T-helper 9 cell (primary cell): ENCODE results near the gene TRPV5.

Source experiments
- DNase-seq: peaks from one replicate; pipeline ENCODE4 v3.0.0-alpha.2; 2020

TRPV5 gene

DNA sequence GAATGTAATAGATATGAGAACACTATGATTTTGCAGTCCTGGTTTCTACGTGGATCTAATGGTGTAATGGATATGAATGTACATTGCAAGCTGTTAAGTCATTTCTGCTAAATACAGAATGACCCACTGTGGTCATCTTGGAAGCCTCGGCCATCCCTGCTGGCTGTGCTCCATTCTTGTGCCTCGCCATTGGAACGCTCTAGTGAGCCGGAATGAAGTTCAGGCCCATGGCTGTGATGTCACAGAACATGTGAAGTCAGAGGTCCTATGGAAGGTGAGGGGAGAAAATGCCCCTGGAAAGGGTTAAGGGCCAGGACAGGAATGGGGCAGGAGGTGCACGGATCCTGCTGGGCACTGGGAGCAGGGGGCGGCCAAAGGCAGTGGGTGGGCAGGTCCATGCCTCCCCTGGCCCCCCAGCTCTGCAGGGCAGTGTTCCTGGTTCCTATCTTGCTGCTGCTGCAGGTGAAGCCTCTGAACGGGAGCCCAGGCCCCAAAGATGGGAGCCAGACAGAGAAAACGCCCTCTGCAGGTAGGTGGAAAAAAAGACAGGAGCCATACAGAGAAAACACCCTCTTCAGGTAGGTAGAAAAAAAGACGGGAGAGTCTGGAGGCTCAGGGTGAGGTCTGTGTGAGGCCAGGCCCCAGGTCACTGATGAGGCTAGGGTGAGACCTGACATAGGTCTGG lies 5.8 kb upstream of the TRPV5 start, which contains the start of gene LLCFC1:
LLCFC1 (plus strand) TSS at position 259 of the 685 bp plus-strand sequence; CDS start at position 397, 138 bp downstream.
- DNase-seq, result no peak

GRCh38 chr7:142938611-142939010 lies 5.1 kb upstream of the TRPV5 start:
- no peak for DNase-seq

GRCh38 chr7:142935941-142936565 lies 2.5 kb upstream of the TRPV5 start:
- DNase-seq, result no peak

DNA sequence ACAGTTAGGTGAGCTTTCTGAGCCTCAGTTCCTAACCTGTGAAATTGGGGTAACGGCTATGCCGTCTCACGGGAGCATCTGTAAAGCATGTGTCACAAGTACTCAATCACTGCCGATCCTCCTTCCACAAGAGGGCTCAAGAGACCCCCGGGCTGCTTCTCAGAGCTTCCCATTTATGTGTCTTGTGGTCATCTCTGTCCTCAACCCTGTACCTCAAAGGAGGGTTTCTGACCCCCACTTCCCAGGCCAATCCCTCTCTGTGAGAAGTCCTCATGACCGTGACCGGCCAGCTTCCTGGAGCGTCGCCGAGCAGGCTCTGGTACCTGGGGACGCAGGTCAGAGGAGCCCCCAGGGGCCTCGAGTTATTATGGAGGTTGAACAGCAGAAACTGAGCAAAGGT lies 510 bp upstream of the TRPV5 start:
- no peak for DNase-seq

DNA sequence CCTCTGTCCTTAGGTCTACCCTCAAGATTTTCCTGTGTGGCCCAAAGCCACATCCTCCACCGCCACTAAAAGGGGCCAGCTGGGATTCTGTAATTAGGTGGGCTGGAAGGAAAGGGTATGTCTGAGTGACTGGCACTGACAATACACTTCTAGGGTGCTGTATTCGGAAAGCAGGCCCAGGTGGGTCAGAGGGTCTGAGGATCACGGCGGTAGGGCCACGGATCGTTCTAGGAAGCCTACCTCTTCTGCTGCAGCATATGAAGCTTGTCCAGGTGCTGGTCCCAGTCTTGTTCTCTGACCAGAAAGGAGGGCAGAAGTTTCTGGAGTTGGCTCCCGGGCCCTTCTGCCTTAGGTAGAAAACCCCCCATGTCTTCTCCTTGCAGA lies 462 bp downstream of the TRPV5 start:
- no peak for DNase-seq

DNA sequence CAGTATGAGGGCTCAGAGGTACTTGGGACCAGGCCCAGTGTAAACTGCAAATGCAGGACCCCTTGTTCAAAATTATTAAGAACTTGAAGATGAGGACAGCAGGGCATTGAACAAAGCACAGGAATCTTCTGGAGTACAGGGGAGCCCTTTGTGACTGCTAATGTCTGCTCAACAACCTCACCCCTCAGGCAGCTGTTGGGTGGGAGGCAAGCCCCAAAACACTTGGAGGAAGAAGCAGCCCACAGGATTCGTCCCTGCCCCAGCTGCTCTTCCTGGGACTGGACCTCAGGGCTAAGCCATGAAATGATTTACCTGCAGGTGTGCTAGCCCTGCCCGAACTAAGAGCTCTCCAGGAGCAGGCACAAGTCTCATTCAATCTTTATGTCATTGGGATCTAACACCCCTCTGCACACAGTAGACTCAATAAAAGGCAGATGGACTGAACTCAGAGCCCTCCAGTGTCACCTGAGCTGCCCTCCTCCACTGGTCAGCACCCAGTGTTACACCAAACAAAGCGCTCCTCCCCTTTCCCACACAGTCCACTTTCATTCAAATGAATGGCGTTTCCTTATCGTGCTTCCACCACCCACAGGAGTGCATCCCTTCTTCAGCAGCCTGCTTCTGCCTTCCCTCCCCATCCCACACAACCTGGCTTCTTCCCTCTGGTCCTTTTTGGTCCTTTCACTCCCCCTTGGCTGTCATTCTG lies 1.0 kb downstream of the TRPV5 start:
- no peak for DNase-seq

DNA sequence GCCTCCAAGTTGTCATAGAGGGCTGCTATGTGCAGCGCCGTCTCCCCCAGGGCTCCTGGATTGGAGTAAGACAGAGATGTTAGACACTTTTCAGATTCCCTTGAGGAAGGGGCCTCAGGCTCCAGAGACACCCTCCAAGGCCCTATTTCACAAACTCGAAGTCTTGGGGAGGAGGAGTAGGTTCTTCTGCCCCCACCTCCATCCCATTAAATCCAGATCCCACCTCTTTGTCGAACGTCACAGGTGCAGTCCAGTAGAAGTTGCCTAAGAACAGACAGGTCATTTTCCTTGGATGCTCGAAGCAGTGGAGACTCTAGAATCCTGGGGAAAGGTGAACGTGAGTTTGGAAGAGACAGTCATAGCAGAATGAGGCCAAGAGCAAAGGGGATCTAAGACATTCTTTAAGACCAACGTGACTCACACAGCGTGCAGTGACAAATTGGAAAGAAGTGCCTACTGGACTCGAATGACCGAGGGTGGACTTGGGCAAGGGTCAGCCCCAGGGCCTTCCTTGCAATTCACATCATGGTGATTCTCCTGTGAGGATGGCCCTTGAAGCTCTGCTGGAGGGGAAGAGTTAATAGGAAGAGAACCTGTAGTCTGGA lies 3.3 kb downstream of the TRPV5 start:
- DNase-seq, result no peak

GRCh38 chr7:142927949-142928348 lies 5.6 kb downstream of the TRPV5 start:
- DNase-seq, result no peak

DNA sequence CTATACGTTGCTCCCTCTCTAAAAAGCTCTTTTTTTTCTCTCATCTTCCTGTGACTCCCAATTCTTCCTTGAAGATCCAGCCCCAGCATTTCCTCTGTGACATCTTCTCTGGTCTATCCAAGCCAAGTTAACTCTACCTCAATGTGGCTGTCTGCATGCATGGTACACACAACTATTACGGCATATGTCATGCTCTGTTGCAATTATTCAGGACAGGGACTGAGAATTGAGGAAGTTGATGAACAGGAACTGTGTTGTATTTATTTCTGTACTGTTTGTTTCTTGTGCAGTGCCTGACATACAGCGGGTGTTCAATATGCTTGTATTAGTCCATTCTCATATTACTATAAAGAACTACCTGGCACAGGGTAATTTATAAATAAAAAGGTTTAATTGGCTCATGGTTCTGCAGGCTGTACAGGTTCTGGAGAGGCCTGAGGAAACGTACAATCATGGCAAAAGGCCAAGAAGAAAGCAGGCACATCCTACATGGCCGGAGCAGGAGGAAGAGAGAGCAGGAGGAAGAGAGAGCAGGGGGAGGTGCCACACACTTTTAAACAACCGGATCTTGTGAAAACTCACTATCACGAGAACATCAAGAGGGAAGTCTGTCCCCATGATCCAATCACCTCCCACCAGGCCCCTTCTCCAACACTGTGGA lies 6.3 kb downstream of the TRPV5 start:
- DNase-seq, result no peak

GRCh38 chr7:142925413-142925812 lies 8.1 kb downstream of the TRPV5 start:
- no peak for DNase-seq

DNA sequence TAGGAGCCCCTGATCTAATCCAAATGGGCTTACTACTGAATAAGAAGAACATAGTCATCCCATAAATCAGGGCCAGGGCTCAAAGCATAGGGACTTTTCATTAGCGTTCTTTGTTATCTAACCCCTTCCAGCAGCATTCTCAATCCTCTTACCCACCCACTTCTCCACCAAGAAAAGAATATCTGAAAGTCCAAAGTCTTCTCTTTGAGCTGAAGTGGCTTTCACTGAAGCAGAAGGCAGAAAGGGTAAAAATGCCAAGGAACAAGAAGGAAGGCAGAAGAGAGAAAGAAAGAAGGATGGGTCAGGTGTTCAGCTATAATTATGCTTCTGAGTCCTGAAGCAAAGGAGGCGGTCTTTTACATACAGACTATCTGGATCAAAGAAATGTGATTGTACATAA lies 10.2 kb downstream of the TRPV5 start:
- no peak for DNase-seq

GRCh38 chr7:142919656-142920055 lies 13.9 kb downstream of the TRPV5 start:
- DNase-seq, result no peak

- DNase-seq, result no peak
Measured at GRCh38 chr7:142918901-142919300, 14.6 kb downstream of the TRPV5 start.

DNA sequence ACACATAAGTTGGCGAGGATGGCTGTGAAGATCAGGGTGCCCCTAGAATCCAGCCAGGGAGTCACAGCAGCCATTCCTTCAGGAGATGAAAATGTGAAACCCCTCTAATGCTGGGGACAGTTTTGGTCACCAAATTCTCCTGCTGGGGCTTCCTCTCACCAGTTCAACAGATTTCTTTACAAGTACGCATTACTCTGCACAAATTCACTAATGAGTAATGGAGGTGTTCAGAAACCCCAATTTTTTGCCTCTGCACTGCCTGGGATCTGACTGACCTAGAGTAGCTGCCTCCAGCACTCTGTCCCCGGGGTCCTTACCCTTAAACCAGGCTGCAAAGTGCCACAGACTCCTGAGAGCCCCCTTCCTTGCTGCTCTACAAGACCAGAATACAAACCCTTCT lies 16.1 kb downstream of the TRPV5 start:
- DNase-seq, result no peak

GRCh38 chr7:142916508-142916907 lies 17.0 kb downstream of the TRPV5 start:
- no peak for DNase-seq

- no peak for DNase-seq
Measured at GRCh38 chr7:142915315-142915714, 18.2 kb downstream of the TRPV5 start.

DNA sequence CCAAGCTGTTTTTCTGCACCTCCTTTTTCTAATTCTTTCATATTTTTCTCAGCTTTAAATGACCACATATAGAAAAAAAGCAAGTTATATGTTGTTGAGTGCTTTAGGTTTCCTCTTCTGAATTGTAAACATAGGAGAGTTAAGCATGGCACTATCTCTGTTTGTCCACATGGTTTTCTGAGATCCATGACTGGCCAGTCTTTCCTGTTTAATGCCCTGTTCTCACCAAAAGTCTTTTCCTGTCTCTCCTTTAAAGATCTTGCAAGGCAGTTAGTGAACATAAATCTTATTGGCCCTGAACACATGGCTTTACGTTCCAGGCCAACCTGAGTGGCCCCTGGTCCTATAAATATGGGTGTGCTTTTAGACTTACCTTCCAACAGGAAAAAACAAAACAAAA lies 19.4 kb downstream of the TRPV5 start:
- no peak for DNase-seq

GRCh38 chr7:142913566-142913965 lies 20.0 kb downstream of the TRPV5 start:
- no peak for DNase-seq

DNA sequence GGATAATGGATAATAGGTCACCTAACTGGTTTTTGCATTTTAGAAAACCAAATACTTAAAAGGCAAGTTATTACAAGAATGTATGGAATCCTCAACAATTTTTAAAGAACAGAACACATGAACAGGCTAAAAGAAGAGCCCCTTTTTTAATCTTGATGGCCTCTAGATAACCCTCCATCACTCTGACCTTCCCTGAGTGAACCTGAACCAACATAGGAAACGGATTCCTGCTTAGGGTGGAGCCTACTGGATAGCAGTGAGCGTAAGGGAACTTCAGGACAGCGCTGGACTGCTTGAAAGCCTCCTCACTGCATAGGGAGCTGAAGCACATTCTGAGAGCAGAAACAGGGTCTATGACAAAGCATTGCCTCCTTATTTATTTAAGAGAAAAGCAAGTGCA lies 20.5 kb downstream of the TRPV5 start:
- no peak for DNase-seq

- DNase-seq, result no peak
Measured at GRCh38 chr7:142910481-142910880, 23.1 kb downstream of the TRPV5 start.

GRCh38 chr7:142910031-142910433 lies 23.5 kb downstream of the TRPV5 start:
- DNase-seq, result no peak

GRCh38 chr7:142908921-142909890 lies 24.3 kb downstream of the TRPV5 start:
- no peak for DNase-seq
